ENCODE measurements around the gene ECSIT.
"Not testable (repeated sequence)": the region's sequence is repeated elsewhere in the genome, so short reads cannot be mapped to it uniquely, and the experiment has no call there.

ECSIT gene, protein sequence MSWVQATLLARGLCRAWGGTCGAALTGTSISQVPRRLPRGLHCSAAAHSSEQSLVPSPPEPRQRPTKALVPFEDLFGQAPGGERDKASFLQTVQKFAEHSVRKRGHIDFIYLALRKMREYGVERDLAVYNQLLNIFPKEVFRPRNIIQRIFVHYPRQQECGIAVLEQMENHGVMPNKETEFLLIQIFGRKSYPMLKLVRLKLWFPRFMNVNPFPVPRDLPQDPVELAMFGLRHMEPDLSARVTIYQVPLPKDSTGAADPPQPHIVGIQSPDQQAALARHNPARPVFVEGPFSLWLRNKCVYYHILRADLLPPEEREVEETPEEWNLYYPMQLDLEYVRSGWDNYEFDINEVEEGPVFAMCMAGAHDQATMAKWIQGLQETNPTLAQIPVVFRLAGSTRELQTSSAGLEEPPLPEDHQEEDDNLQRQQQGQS

GRCh38 chr19:11528551-11529341 is at the start of gene ECSIT:
Gene ECSIT (minus strand): TSS chr19:11529134. CDS start chr19:11519170, 9,964 bp downstream.
- DNase-seq (ENCODE audit: low read depth in 2 of 2) = peak; percentile 82 to 89

DNA sequence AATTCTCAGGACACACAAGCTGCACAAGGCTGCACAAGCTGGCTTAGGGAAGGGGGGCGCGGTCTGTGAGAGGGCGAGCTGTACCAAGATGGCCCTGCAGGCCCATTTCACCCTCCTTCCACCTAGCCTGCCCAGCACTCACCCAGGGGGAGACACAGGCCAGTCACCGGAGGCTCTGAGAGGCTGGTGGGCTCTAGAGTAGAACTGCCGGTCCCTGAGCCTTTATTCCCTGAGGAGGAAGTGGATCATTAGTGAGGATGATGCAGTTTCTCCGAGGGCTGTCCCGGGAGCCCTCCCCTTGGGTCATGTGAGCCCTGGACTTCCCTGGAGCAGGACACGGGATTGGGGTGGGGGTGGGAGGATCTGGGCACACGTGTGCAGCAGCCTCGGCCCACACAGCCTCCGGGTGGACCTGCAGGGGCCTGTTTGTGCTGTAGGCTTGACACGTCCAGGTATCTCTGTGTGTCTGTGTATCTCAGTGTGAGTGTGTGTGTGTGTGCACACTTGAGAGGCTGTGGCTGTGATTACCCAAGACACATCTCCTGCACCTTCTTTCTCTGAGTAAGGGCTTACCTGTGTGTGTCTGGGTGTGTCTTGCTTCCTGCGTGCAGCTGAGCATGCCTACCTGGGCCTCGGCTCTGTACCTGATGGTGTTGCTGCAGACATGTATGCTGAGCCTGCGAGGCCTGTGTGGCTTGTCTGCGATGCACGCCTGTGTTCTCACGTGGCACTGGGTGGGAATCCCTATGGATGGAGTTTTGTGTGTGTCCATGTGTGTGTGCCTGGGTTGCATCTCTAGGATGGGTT is 48.7 kb upstream of the ECSIT start, which contains the start of gene ACP5:
Gene ACP5 (minus strand): TSS at position 195 of the 807 bp plus-strand sequence. CDS start 328 bp downstream, outside the sequence.
- DNase-seq (ENCODE audit: low read depth in 2 of 2) = no peak

- no peak for DNase-seq (ENCODE audit: low read depth in 2 of 2)
Measured at GRCh38 chr19:11576227-11576626, 47.3 kb upstream of the ECSIT start.

DNA sequence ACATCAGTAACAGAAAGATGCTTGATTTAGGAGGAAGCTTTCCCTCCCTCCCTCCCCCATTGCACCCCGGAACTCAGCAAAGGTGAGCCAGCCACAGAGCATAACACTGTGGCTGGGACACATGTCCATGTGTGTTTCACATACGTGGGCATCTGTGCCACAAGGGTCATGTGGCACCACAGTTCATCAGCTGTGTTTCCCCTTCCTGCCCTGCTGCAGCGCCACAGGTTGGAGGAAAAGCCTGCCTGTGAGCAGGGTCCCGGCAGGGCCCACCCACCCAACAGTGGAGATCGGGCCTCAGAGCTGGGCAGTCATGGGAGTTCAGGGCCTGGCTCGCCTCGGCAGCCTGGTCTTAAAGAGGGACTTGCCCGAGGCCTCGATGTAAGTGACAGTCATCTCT is 45.8 kb upstream of the ECSIT start:
- DNase-seq (ENCODE audit: low read depth in 2 of 2) = no peak

DNA sequence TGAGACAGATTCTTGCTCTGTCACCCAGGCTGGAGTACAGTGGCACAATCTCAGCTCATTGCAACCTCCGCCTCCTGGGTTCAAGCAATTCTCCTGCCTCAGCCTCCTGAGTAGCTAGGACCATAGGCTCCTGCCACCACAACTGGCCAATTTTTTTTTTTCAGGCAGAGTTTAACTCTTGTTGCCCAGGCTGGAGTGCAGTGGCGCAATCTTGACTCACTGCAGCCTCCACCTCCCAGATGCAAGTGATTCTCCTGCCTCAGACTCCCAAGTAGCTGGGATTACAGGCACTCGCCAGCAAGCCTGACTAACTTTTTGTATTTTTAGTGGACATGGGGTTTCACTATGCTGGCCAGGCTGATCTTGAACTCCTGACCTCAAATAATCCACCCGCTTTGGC is 44.8 kb upstream of the ECSIT start:
- not testable (repeated sequence) for DNase-seq (ENCODE audit: low read depth in 2 of 2)

DNA sequence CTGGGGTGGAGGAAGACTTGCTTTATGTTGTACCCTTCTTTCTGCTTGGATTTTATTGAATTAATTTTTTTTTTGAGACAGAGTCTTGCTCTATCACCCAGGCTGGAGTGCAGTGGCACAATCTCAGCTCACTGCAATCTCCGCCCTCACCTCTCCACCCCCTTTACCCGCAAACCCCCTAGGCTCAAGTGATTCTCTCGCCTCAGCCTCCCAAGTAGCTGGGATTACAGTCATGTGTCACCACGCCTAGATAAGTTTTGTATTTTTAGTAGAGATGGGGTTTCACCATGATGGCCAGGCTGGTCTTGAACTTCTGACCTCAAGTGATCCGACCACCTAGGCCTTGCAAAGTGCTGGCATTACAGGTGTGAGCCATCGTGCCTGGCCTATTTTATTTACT is 44.4 kb upstream of the ECSIT start:
- DNase-seq (ENCODE audit: low read depth in 2 of 2) = not testable (repeated sequence)

GRCh38 chr19:11570039-11570462 is 41.1 kb upstream of the ECSIT start:
- DNase-seq (ENCODE audit: low read depth in 2 of 2) = no peak

DNA sequence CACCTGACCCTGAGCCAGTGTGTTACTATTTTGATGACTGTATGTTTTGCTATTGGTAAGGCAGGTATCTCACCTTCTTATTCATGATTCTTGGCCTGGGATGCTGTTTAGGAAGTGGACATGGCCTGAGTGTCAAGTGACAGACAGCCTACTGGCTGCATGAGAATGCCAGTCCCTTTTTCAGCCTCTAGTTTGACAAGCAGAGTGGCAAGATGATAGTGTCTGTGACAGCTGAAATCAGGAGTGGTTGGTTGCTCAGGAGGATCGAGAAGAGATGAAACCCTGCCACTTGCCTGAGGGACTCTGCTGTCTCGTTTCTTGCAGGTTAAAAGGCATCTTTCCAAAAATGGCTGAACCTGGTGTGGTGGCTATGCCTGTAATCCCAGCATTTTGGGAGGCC is 37.2 kb upstream of the ECSIT start:
- no peak for DNase-seq (ENCODE audit: low read depth in 2 of 2)

DNA sequence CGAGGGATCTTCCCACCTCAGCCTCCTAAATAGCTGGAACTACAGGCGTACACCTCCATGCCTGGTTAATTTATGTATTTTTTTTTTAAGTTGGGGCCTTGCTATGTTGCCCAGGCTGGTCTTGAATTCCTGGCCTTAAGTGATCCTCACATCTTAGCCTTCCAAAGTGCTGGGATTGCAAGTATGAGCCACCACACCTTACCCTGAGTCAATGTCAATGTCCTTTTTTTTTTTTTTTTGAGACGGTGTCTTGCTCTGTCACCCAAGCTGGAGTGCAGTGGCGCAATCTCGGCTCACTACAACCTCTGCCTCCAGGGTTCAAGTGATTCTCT is 36.7 kb upstream of the ECSIT start:
- not testable (repeated sequence) for DNase-seq (ENCODE audit: low read depth in 2 of 2)

- DNase-seq (ENCODE audit: low read depth in 2 of 2) = not testable (repeated sequence)
Measured at GRCh38 chr19:11564082-11564807, 35.3 kb upstream of the ECSIT start.

DNA sequence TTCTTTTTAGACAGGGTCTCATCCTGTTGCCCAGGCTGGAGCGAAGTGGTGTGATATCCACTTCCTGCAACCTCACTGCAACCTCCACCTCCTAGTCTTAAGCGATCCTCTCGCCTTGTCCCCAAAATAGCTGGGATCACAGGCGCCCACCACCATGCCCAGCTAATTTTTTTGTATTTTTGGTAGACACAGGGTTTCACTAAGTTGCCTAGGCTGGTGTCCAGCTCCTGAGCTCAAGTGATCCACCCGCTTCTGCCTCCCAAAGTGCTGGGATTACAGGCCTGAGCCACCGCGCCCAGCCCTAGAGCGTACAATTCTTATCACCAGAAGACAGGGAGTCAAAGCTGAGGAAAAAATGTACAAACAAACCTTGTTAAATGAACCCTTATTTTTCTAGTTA is 34.6 kb upstream of the ECSIT start:
- no peak for DNase-seq (ENCODE audit: low read depth in 2 of 2)

- DNase-seq (ENCODE audit: low read depth in 2 of 2) = peak in 1 of 2 donors; percentile 46
Measured at GRCh38 chr19:11560404-11561051, 31.6 kb upstream of the ECSIT start.

DNA sequence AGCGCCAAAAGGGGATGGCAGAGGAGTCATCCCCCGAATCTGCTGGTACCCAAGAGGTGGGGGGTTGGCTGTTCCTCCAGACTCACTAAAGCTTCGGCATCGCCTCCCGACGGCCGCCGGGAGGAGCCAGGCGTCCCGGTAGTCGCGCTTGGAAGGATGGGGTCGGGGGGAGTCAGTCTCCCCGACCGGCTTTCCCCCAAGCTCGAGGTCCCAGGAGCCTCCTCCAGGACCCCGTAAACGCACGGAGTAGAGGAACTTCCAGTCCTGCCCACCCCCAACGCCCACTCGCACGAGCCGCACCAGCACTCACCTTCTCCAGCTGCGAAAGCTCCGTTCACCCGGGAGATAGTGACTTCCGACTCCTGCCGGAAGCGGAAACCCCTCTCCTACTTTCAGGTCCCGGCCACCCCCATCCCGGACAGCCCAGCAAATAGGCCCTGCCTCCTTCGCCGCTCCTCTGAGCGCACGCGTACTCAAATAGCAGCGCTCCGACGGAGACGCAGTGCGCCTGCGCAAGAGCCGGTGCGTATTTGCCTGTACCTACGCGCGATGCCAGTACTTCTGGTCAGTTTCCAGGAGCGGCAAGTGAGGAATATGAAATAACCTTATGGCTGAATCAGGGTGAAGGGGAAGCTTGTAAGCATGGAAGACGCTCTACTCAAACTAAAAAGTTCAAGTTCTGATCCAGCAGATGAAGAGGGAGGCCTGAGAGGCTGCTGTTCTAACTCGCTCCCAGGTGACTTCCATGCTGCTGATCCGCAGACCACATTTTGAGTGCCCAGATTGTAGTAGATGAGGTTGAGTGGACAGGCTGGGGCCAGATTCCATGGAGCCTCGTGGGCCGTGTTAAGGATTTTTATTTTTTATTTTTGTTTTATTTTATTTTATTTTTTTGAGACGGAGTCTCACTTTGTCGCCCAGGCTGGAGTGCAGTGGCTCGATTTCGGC is 30.2 kb upstream of the ECSIT start, which contains the start of gene ELOF1:
Gene ELOF1 (minus strand): TSS at position 350 of the 948 bp plus-strand sequence. CDS start 4,883 bp downstream, outside the sequence.
- DNase-seq (ENCODE audit: low read depth in 2 of 2) = peak; percentile 92 to 94

GRCh38 chr19:11556634-11557420 is 27.9 kb upstream of the ECSIT start:
- no peak for DNase-seq (ENCODE audit: low read depth in 2 of 2)

DNA sequence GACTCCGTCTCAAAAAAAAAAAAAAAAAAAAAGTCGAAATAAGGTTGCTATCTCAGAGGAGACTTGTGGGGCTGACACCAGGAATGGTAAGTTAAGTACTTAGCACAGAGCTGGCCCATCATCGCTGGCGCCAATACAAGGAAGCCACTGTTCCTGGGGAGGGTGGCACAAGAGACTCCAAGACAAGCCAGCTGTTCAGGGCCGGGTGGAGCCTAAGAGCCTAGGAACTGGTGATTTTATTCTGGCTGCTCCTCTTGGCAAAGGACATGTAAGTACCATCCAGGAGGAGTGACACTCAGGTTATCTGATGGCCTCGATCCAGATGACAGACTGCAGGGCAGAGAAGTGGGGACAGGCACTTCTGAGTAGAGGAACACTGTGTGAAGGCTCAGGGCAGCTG is 26.3 kb upstream of the ECSIT start:
- no peak for DNase-seq (ENCODE audit: low read depth in 2 of 2)

DNA sequence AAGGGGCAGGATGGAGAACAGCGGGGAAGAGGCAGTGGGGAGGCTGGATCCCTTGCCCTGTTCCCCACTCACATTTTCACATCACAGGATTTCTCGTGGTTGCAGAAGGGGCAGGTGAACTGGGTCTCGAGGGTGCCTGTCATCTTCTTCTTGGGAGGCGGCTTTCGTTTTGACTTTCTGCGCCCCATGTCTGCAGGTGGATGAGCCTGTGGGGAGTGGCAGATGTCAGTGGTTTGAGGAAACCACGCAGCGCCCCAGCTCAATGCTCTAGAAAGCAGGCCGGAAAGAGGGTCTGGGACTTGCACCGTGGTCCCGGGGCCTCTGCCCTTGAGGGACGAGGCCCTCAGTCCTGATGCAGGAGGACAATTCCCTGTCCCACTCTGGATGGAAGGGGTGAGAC is 25.2 kb upstream of the ECSIT start:
- no peak for DNase-seq (ENCODE audit: low read depth in 2 of 2)

DNA sequence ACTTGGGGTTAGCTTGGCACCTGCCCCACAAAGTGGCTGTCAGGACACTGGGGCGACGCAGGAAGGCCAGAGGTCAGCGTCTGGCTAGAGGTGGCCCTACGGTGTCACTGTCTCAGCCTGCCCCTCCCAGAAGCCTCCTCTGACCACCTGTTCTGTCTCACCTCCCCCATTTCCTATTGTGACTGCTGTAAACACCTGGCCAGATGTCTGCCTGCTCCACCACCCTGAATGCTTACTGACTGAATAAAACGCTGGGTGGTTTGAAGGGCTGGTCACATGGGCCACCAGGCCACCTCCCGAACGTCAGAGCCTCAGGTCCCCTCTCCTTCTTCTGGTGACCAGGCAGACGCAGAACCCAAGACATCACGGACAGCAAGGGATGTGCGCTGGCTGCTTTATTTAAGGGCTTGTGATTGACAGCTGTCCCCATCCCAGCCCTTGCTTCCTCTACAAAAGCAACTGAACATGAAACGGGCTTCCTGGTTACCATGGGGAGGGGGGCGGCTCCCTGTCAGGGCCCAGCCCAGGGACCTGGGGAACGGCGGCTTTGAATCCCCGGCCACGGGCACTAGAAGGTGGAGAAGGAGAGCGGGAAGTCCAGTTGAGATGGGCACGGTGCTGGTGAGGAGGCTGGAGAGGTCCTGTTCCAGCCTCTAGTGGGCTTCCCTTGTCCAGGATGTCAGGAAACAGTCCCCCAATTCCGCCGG is 23.9 kb upstream of the ECSIT start:
- no peak for DNase-seq (ENCODE audit: low read depth in 2 of 2)

All from stimulated activated CD8-positive, alpha-beta memory T cell treated with anti-CD3 and anti-CD28 coated beads, Interleukin-15, amount 100 ng/mL, for 4 hours (primary cell).